HepG2 (cell line): ENCODE results near the gene STEAP1.
"Not testable (repeated sequence)": the region's sequence is repeated elsewhere in the genome, so short reads cannot be mapped to it uniquely, and the experiment has no call there.

Experiments used
- CREB1 ChIP-seq, 2 experiments: fragments of 450-650 bp in 1 of 2; IDR thresholded peaks; 2 replicates each; pipeline ENCODE4 v1.6.1; 2016 to 2017; ENCODE audit warnings: control low read depth in 1 of 2, mild to moderate bottlenecking in 1 of 2, missing compliant biosample characterization in 1 of 2, missing genetic modification characterization in 1 of 2
- FOXO1 ChIP-seq: sonication (generic); formaldehyde crosslinking; IDR thresholded peaks from 2 replicates; pipeline ENCODE4 v1.4.0; 2020; ENCODE audit warnings: missing genetic modification reagents
- JUND ChIP-seq: sonication (generic); formaldehyde crosslinking; IDR thresholded peaks from 2 replicates; pipeline ENCODE4 v1.8.0; 2022; ENCODE audit warnings: mild to moderate bottlenecking, missing genetic modification reagents
- MAZ ChIP-seq, 2 experiments: sonication (generic) in 1 of 2; formaldehyde crosslinking in 1 of 2; IDR thresholded peaks; 2 replicates each; pipeline versions ENCODE4 v1.5.0 to v1.6.1; 2012 to 2020; ENCODE audit warnings: low read depth in 2 of 2, mild to moderate bottlenecking in 2 of 2, borderline replicate concordance in 1 of 2, improper control_type of control experiment in 1 of 2, low read length in 1 of 2, missing genetic modification reagents in 1 of 2, moderate library complexity in 1 of 2
- MIXL1 ChIP-seq: IDR thresholded peaks from 2 replicates; pipeline ENCODE4 v1.6.1; 2016
- MYC ChIP-seq: sonication (generic); formaldehyde crosslinking; IDR thresholded peaks from 2 replicates; pipeline ENCODE4 v1.9.0; 2021; ENCODE audit warnings: missing genetic modification reagents, borderline replicate concordance
- TF ChIP-seq, protein P1 (sequence below): IDR thresholded peaks from 2 replicates; pipeline ENCODE4 v1.6.1; 2012; ENCODE audit warnings: low read length, improper control_type of control experiment

DNA sequence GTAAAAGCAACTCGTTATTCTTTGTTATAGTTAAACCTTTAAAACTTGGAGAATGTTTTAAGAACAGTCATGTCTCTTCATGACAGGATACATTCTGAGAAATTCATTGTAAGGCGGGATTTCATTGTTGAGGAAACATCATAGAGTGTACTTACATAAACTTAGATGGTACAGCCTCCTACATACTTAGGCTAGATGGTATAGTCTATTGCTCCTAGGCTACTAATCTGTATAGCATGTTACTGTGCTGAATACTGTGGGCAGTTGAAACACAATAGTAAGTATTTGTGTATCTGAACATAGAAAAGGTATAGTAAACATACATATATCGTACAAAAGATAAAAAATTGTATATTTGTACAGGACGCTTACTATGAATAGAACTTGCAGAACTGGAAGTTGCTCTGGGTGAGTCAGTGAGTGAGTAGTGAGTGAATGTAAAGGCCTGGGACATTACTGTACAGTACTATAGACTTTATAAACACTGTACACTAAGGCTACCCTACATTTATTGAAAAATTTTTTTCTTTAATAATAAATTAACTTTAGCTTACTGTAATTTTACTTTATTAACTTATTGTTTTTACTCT lies 3.6 kb downstream of the STEAP1 start:
- not testable (repeated sequence) for TF ChIP-seq FOXO1; CREB1 (IDR thresholded peaks at IDR 0.05); CREB1 (CRISPR knock-in tag; IDR thresholded peaks at IDR 0.05); MIXL1 (CRISPR knock-in tag); MAZ (IDR thresholded peaks at IDR 0.05; ENCODE audit: borderline replicate concordance, low read depth, low read length); MAZ (CRISPR knock-in tag; IDR thresholded peaks at IDR 0.05; ENCODE audit: low read depth); JUND; MYC (CRISPR knock-in tag)
- TF ChIP-seq, protein P1, sequence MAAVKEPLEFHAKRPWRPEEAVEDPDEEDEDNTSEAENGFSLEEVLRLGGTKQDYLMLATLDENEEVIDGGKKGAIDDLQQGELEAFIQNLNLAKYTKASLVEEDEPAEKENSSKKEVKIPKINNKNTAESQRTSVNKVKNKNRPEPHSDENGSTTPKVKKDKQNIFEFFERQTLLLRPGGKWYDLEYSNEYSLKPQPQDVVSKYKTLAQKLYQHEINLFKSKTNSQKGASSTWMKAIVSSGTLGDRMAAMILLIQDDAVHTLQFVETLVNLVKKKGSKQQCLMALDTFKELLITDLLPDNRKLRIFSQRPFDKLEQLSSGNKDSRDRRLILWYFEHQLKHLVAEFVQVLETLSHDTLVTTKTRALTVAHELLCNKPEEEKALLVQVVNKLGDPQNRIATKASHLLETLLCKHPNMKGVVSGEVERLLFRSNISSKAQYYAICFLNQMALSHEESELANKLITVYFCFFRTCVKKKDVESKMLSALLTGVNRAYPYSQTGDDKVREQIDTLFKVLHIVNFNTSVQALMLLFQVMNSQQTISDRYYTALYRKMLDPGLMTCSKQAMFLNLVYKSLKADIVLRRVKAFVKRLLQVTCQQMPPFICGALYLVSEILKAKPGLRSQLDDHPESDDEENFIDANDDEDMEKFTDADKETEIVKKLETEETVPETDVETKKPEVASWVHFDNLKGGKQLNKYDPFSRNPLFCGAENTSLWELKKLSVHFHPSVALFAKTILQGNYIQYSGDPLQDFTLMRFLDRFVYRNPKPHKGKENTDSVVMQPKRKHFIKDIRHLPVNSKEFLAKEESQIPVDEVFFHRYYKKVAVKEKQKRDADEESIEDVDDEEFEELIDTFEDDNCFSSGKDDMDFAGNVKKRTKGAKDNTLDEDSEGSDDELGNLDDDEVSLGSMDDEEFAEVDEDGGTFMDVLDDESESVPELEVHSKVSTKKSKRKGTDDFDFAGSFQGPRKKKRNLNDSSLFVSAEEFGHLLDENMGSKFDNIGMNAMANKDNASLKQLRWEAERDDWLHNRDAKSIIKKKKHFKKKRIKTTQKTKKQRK, result not testable (repeated sequence)
